Astrocyte of the cerebellum (primary cell): ENCODE data around the gene LIN52.

Experiments used
- DNase-seq: peaks from one replicate; pipeline ENCODE4 v3.0.0-alpha.2; 2011; ENCODE audit warnings: low read depth
- H3K4me3 ChIP-seq: 2 replicates; pipeline ENCODE4 v1.5.1; 2011; ENCODE audit warnings: mild to moderate bottlenecking, low read depth, low read length, moderate library complexity
- in situ Hi-C: cut with HindIII; loops from 2 replicates; pipeline ENCODE4 v1.10.0; 2017; ENCODE audit warnings: low sequenced_read_pairs
- TF ChIP-seq, protein P1 (sequence below): IDR thresholded peaks from 2 replicates; pipeline ENCODE4 v1.5.1; 2012; ENCODE audit warnings: low read length, low read depth, moderate library complexity, mild to moderate bottlenecking; ENCODE audit errors: missing control alignments

Gene LIN52

GRCh38 chr14:74207943-74208342 is 123.2 kb downstream of the LIN52 start:
- H3K4me3 ChIP-seq: no peak overlapping the region
- in situ Hi-C loops: no loop called here
- TF ChIP-seq, protein P1, sequence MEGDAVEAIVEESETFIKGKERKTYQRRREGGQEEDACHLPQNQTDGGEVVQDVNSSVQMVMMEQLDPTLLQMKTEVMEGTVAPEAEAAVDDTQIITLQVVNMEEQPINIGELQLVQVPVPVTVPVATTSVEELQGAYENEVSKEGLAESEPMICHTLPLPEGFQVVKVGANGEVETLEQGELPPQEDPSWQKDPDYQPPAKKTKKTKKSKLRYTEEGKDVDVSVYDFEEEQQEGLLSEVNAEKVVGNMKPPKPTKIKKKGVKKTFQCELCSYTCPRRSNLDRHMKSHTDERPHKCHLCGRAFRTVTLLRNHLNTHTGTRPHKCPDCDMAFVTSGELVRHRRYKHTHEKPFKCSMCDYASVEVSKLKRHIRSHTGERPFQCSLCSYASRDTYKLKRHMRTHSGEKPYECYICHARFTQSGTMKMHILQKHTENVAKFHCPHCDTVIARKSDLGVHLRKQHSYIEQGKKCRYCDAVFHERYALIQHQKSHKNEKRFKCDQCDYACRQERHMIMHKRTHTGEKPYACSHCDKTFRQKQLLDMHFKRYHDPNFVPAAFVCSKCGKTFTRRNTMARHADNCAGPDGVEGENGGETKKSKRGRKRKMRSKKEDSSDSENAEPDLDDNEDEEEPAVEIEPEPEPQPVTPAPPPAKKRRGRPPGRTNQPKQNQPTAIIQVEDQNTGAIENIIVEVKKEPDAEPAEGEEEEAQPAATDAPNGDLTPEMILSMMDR: no peak
- DNase-seq: no peak

DNA sequence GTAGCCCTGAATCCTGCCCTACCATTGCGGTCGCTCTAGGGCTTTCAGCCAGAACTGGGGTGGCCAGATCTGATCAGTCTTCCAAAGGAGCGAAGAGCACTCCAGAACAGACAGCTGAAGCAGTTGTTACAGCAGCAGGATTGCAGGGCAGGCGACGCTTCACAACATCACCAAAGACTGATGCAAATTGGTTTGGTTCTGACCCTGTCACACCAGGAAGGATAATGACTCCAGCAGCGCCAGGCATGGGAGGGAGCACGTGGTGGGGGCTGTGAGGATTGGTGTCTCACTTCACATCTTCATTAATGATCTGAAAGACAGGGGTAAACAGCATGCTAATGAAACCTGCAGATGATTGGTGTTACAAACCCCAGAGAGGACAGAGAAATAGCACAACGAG is 123.9 kb downstream of the LIN52 start:
- TF ChIP-seq, protein P1: no peak
- no peak overlapping the region for H3K4me3 ChIP-seq
- DNase-seq: no peak
- in situ Hi-C loops: no loop called here

GRCh38 chr14:74211945-74212580 is 127.3 kb downstream of the LIN52 start:
- DNase-seq: no peak
- TF ChIP-seq, protein P1: no peak
- no peak overlapping the region for H3K4me3 ChIP-seq
- in situ Hi-C loops: no loop called here

DNA sequence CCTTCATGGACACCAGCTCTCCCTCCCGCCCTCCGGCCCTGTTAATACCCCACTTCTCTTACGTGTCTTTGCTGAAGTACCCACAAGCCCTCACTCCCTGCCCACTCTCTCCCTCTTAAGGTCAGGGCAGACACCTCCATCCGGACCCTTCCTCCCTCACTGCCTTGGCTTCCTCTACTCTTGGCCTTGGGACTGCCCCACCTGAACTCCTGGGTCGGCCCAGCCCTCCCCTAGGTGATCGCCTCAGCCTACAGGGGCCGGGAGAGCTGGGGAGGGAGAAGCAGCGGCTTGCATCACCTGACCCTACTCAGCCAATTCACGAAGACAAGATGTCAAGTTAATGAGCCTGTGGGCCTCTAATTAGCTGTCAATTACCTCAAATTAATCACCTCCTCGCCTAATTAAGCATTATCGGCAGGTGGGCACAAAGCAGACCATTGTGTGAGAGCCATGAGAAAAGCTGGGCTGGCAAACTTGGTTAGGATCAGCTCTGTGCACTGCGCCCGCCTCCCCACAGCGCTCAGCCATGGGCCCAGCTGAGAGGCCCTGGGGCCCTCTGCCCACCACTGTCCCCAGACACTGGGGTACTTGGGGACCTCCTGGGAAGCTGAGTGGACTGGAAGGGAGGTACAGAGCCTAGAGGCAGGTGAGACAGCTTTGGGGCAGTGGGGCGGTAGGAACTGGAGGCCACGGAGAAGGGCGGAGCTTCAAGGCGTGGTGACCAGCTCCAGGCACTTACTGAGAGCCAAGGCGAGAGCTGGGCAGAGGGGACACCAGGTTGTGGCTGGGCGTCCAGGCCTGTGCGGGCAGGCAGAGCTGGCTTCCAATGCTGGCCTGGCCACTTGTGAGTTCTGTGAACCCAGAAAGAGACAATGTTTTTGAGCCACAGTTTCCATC is 129.4 kb downstream of the LIN52 start:
- TF ChIP-seq, protein P1: no peak
- in situ Hi-C loops: no loop called here
- no peak overlapping the region for H3K4me3 ChIP-seq
- DNase-seq: no peak

GRCh38 chr14:74216671-74217070 is 131.9 kb downstream of the LIN52 start:
- TF ChIP-seq, protein P1: no peak
- no peak overlapping the region for H3K4me3 ChIP-seq
- in situ Hi-C loops: no loop called here
- no peak for DNase-seq

DNA sequence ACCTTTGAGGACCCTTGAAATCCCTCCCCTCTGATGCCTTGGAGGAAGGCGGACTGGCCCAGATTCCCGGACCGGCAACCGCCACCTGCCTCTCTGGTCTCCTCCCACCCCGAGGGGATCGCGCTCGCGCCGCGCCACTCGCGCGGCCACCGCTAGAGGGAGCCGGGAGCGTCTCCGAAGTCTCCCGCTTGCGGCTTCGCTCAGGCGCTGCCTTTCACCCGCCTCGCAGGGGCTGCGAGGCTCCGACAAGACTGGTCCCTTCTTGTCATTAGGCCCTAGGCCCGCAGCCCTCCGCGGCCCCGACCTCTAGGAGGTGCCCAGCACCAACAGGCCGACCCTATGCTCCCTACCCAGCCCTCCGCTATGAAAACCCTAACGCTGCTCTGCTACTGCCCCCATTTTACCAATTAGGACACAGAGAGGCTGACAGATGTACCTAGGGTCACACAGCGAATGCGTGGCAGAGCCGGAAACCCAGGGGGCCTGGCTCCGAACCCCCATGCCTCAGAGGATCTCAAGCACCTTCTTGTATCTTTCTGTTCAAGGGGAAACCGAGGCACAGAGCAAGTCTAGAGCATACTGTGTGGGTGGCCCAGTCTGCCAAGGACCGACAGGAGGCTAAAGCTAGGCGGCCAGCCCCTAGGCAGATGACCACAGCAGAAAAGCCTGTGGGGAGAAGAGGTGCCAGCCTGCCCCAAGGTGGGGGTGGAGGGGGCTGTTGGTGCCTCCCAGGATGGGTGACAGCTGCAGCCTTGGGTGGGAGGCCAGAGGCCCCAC is 133.1 kb downstream of the LIN52 start:
- H3K4me3 ChIP-seq: no peak overlapping the region
- TF ChIP-seq, protein P1: peak; percentile 97
- in situ Hi-C loops: no loop called here
- DNase-seq: peak; percentile 9
